Fibroblast of lung (primary cell): ENCODE data around the gene ARMC3.

Source experiments
- CTCF ChIP-seq, 2 donors: IDR thresholded peaks in 1 of 2; conservative IDR thresholded peaks in 1 of 2; 1 replicate in 1 of 2; 2 replicates in 1 of 2; pipeline ENCODE4 v1.5.1; 2011 to 2012; ENCODE audit warnings: low read length in 2 of 2, control low read depth in 1 of 2, inconsistent platforms in 1 of 2, low read depth in 1 of 2, mild to moderate bottlenecking in 1 of 2
- EZH2 ChIP-seq: IDR thresholded peaks from 2 replicates; pipeline ENCODE4 v1.5.1; 2012; ENCODE audit warnings: low read length, control low read depth, mild to moderate bottlenecking; ENCODE audit errors: missing control alignments

DNA sequence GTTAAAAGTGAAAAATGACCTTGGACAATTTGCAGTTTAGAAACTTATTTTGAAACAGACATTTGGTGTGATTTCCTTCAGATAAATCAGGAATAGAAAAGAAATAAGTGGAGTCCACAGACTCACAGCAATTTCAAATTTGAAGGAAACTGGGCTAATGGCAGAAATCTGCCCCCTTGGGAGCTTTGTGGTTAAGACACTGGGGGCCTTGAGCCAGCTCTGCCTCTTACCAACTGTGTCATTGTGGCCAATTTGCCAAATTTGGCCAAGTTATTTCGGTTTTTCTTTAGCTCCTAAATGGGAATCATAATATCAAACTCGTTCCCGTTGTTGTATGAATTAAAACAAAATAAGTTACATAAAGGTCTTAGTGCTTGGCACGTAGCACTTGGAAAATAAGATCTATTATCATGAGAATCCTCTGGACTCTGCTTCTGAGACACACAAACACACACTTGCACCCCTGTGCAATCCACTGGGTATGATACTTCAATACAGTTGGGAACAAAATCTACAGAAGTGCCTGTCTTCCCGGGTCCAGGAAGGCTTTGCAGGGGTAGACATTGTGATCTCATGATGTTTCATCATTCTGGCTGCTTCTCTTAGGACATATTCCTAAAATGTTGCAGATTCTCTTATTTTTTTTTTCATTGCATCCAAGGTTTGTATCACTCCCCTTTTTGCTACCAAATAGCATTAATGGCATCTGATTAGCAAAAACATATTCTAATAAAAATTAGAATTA, 4.9 kb downstream of the ARMC3 start:
- no peak for TF ChIP-seq CTCF (conservative IDR thresholded peaks at IDR 0.05 in 1 of 2, IDR thresholded peaks at IDR 0.05 in 1 of 2; ENCODE audit: low read depth in 1 of 2, low read length in 2 of 2)
- no peak for TF ChIP-seq EZH2
